HepG2 (cell line): Measurements from ENCODE around the gene CCDC86. TPM values are rescaled to one million over a fixed set of nuclear protein-coding genes. Genes with fewer than 3 reads are reported as not detected.

ENCODE experiments used
- ATAC-seq: fragments of 200-7000 bp; cut with Tn5 transposase; 3 replicates; pipeline ENCODE4 v1.9.1; 2020; ENCODE audit warnings: mild to moderate bottlenecking, moderate library complexity
- BruUV-seq: library from RNA; stranded (reverse); fragments of 400-500 nt; replicated peaks from 2 replicates; lab custom pipeline; 2021; lab: Mats Ljungman, UMichigan
- CTCF ChIA-PET: fragments of 300-600 bp; formaldehyde crosslinking; extraction: SDS; loops from one replicate; lab custom pipeline; 2021; ENCODE audit warnings: low total read pairs, inconsistent platforms, low intra/inter-chr PET ratio; lab: Yijun Ruan, JAX
- POLR2A ChIA-PET: fragments of 350-600 bp; sonication (Branson Sonifier 250); formaldehyde crosslinking; loops from one replicate; lab custom pipeline; 2020; ENCODE audit warnings: antibody characterized with exemption, inconsistent platforms; lab: Yijun Ruan, JAX
- DNase-seq: peaks from one replicate; pipeline ENCODE4 v3.0.0-alpha.2; 2015; ENCODE audit warnings: low spot score
- FAIRE-seq: peaks from 3 replicates; lab custom pipeline; 2011; peaks lifted over from hg19 to GRCh38; lab: Jason Lieb, UNC
- H2AFZ ChIP-seq: one replicate; pipeline ENCODE4 v1.6.1; 2011; ENCODE audit warnings: low read length, inconsistent platforms
- H3K27ac ChIP-seq: fragments of 300-600 bp; 3 replicates; pipeline ENCODE4 v1.8.0; 2011; ENCODE audit warnings: mixed run types, mild to moderate bottlenecking, mixed read lengths, low read length, inconsistent platforms; ENCODE audit not compliant: insufficient read depth; ENCODE audit errors: extremely low read length
- H3K27me3 ChIP-seq, 2 experiments: fragments of 200-600 bp in 1 of 2; 2 replicates in 1 of 2; 3 replicates in 1 of 2; pipeline versions ENCODE4 v1.6.0 to v1.8.0; 2011; ENCODE audit warnings: low read length in 2 of 2, mild to moderate bottlenecking in 2 of 2, moderate library complexity in 2 of 2, inconsistent platforms in 1 of 2; ENCODE audit not compliant: insufficient read depth in 2 of 2, control insufficient read depth in 1 of 2
- H3K36me3 ChIP-seq, 2 experiments: fragments of 200-600 bp in 1 of 2; replicated peaks in 1 of 2; 2 replicates in 1 of 2; 3 replicates in 1 of 2; pipeline versions ENCODE4 v1.5.1 to v1.8.0; 2011; ENCODE audit warnings: low read length in 2 of 2, inconsistent platforms in 1 of 2; ENCODE audit not compliant: insufficient read depth in 2 of 2, control insufficient read depth in 1 of 2
- H3K4me1 ChIP-seq: 2 replicates; pipeline ENCODE4 v1.5.1; 2012; ENCODE audit warnings: low read length, inconsistent platforms; ENCODE audit not compliant: insufficient read depth
- H3K4me2 ChIP-seq: 2 replicates; pipeline ENCODE4 v1.6.0; 2011; ENCODE audit warnings: low read depth, low read length, inconsistent platforms
- H3K4me3 ChIP-seq, 3 experiments: fragments of 200-600 bp in 1 of 3; sonication (generic), shearing (Covaris generic) in 1 of 3; replicated peaks in 1 of 3; 2 replicates each; pipeline ENCODE4 v1.5.1; 2011 to 2016; ENCODE audit warnings: low read length in 3 of 3, inconsistent platforms in 2 of 3, low read depth in 2 of 3, mild to moderate bottlenecking in 2 of 3, control low read depth in 1 of 3, mixed read lengths in 1 of 3; ENCODE audit not compliant: insufficient read depth in 1 of 3
- H3K79me2 ChIP-seq: one replicate; pipeline ENCODE4 v1.6.1; 2011; ENCODE audit warnings: low read length, inconsistent platforms; ENCODE audit not compliant: insufficient read depth
- H3K9ac ChIP-seq: 2 replicates; pipeline ENCODE4 v1.6.0; 2011; ENCODE audit warnings: mild to moderate bottlenecking, low read depth, low read length, inconsistent platforms; ENCODE audit not compliant: insufficient read depth
- H3K9me3 ChIP-seq: 2 replicates; pipeline ENCODE4 v1.5.1; 2012; ENCODE audit warnings: mild to moderate bottlenecking, low read length
- H4K20me1 ChIP-seq: 2 replicates; pipeline ENCODE4 v1.6.0; 2011; ENCODE audit warnings: inconsistent platforms, mild to moderate bottlenecking, low read length, moderate library complexity; ENCODE audit not compliant: insufficient read depth
- ATF6 ChIP-seq: sonication (generic); formaldehyde crosslinking; conservative IDR thresholded peaks from 2 replicates; pipeline ENCODE4 v1.4.0; 2020; ENCODE audit warnings: missing genetic modification reagents
- PLRG1 ChIP-seq: fragments of 450-650 bp; conservative IDR thresholded peaks from 2 replicates; pipeline ENCODE4 v1.6.1; 2016
- RFX5 ChIP-seq: IDR thresholded peaks from 2 replicates; pipeline ENCODE4 v1.6.1; 2011; ENCODE audit warnings: low read depth, low read length, improper control_type of control experiment
- RNF2 ChIP-seq: fragments of 450-650 bp; conservative IDR thresholded peaks from 2 replicates; pipeline ENCODE4 v1.6.1; 2016; ENCODE audit warnings: low read depth
- SALL1 ChIP-seq: sonication (generic); formaldehyde crosslinking; IDR thresholded peaks from 2 replicates; pipeline ENCODE4 v1.8.0; 2022; ENCODE audit warnings: mild to moderate bottlenecking, missing genetic modification reagents
- SIN3B ChIP-seq: fragments of 150-350 bp; IDR thresholded peaks from 2 replicates; pipeline ENCODE4 v1.6.1; 2014; ENCODE audit warnings: low read length
- TOPORS ChIP-seq: sonication (generic); formaldehyde crosslinking; IDR thresholded peaks from 2 replicates; pipeline ENCODE4 v1.8.0; 2023; ENCODE audit warnings: mild to moderate bottlenecking, missing genetic modification reagents
- ZBTB7A ChIP-seq: sonication (generic); formaldehyde crosslinking; IDR thresholded peaks from 2 replicates; pipeline ENCODE4 v1.8.0; 2022; ENCODE audit warnings: mild to moderate bottlenecking, missing genetic modification reagents
- ZFX ChIP-seq: sonication (generic); formaldehyde crosslinking; IDR thresholded peaks from 2 replicates; pipeline ENCODE4 v1.4.0; 2020; ENCODE audit warnings: mild to moderate bottlenecking, low read depth, missing genetic modification reagents, moderate library complexity
- ZNF225 ChIP-seq: sonication (generic); formaldehyde crosslinking; IDR thresholded peaks from 2 replicates; pipeline ENCODE4 v1.4.0; 2020; ENCODE audit warnings: mild to moderate bottlenecking, missing genetic modification reagents
- ZNF230 ChIP-seq: sonication (generic); formaldehyde crosslinking; IDR thresholded peaks from 2 replicates; pipeline ENCODE4 v1.4.0; 2020; ENCODE audit warnings: mild to moderate bottlenecking, missing genetic modification reagents
- ZNF263 ChIP-seq: sonication (generic); formaldehyde crosslinking; IDR thresholded peaks from 2 replicates; pipeline ENCODE4 v1.4.0; 2020; ENCODE audit warnings: missing genetic modification reagents
- WGBS: methylation state at CpG from one replicate; pipeline ENCODE4 v1.1.6; 2017; ENCODE audit warnings: low lambda C conversion rate; 5-methylcytosine and 5-hydroxymethylcytosine counted together
- in situ Hi-C: cut with HindIII; loops from 2 replicates; pipeline ENCODE4 v1.10.0; 2017; ENCODE audit warnings: low pct_unique_long_range_greater_than_20kb; ENCODE audit not compliant: extremely low pct_ligation_motif_present
- intact Hi-C: fragments of 100-400 bp; cut with micrococcal nuclease; formaldehyde crosslinking; loops from one replicate; pipeline ENCODE4 v1.10.0; 2022; ENCODE audit not compliant: unreplicated experiment
- polyA plus RNA-seq, 8 experiments: library from polyadenylated mRNA; depleted of rRNA in 3 of 8; stranded (reverse) in 7 of 8; unstranded in 1 of 8; fragments of >200 nt; fragmentation: Illumina TruSeq in 4 of 8; extraction: Trizol in 4 of 8; gene quantifications; 2 replicates each; pipeline versions ENCODE4 v1.2.1 to v1.2.3, GENCODE V29; 2011 to 2016; ENCODE audit warnings: low read depth in 4 of 8, missing spikeins in 1 of 8, mixed read lengths in 1 of 8; ENCODE audit not compliant: insufficient read depth in 1 of 8
- total RNA-seq, 5 experiments: library from RNA; depleted of rRNA; stranded (reverse); fragments of >200 nt; fragmentation: Illumina TruSeq; extraction: Trizol; gene quantifications; 2 replicates each; pipeline ENCODE4 v1.2.3, GENCODE V29; 2016; ENCODE audit warnings: low read depth in 1 of 5
- TF ChIP-seq, protein P1 (sequence below): IDR thresholded peaks from 2 replicates; pipeline ENCODE4 v1.6.1; 2012; ENCODE audit warnings: inconsistent platforms
- TF ChIP-seq, protein P2 (sequence below): sonication (generic); formaldehyde crosslinking; IDR thresholded peaks from 2 replicates; pipeline ENCODE4 v1.5.1; 2020; ENCODE audit warnings: mild to moderate bottlenecking, missing genetic modification reagents, moderate library complexity

CCDC86 gene
- total and polyA plus RNA-seq, 2 of the 13 experiments (the other 11 are each of a cell fraction or from before 2014, with no cell fraction given) = 33.8 to 37.6 TPM

- BruUV-seq = no TSS peak
- peaks cover 28% of the 10 kb centered on the region for H3K4me1 ChIP-seq
- in situ Hi-C loops = no loop called here
- peak within 1 kb of the TSS; percentile 25; the same call in 1 of the 2 replicates for H3K4me2 ChIP-seq
- peaks cover 0 to 14% of the 10 kb centered on the region in 2 experiments; a peak in 2 of 5 replicates for H3K27me3 ChIP-seq
- FAIRE-seq = no peak
- DNase-seq = no peak
- CTCF ChIA-PET = no interaction called here
- TF ChIP-seq PLRG1 = no peak
- TF ChIP-seq ZBTB7A (CRISPR knock-in tag) = no peak
- TF ChIP-seq ZNF263 = 0 out of 2 replicates have a peak, but pooled peaks have one; percentile 18
- TF ChIP-seq SALL1 (CRISPR knock-in tag) = 0 out of 2 replicates have a peak, but pooled peaks have one; percentile 12
- no peak for TF ChIP-seq RNF2
- TF ChIP-seq RFX5 = no peak
- TF ChIP-seq, protein P1, sequence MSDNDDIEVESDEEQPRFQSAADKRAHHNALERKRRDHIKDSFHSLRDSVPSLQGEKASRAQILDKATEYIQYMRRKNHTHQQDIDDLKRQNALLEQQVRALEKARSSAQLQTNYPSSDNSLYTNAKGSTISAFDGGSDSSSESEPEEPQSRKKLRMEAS = no peak
- TF ChIP-seq TOPORS (CRISPR knock-in tag) = no peak
- TF ChIP-seq SIN3B = no peak
- TF ChIP-seq ZNF225 (CRISPR knock-in tag) = 0 out of 2 replicates have a peak, but pooled peaks have one; percentile 50
- 0 out of 2 replicates have a peak, but pooled peaks have one; percentile 39 for TF ChIP-seq ZNF230
- TF ChIP-seq, protein P2, sequence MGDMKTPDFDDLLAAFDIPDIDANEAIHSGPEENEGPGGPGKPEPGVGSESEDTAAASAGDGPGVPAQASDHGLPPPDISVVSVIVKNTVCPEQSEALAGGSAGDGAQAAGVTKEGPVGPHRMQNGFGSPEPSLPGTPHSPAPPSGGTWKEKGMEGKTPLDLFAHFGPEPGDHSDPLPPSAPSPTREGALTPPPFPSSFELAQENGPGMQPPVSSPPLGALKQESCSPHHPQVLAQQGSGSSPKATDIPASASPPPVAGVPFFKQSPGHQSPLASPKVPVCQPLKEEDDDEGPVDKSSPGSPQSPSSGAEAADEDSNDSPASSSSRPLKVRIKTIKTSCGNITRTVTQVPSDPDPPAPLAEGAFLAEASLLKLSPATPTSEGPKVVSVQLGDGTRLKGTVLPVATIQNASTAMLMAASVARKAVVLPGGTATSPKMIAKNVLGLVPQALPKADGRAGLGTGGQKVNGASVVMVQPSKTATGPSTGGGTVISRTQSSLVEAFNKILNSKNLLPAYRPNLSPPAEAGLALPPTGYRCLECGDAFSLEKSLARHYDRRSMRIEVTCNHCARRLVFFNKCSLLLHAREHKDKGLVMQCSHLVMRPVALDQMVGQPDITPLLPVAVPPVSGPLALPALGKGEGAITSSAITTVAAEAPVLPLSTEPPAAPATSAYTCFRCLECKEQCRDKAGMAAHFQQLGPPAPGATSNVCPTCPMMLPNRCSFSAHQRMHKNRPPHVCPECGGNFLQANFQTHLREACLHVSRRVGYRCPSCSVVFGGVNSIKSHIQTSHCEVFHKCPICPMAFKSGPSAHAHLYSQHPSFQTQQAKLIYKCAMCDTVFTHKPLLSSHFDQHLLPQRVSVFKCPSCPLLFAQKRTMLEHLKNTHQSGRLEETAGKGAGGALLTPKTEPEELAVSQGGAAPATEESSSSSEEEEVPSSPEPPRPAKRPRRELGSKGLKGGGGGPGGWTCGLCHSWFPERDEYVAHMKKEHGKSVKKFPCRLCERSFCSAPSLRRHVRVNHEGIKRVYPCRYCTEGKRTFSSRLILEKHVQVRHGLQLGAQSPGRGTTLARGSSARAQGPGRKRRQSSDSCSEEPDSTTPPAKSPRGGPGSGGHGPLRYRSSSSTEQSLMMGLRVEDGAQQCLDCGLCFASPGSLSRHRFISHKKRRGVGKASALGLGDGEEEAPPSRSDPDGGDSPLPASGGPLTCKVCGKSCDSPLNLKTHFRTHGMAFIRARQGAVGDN (CRISPR knock-in tag) = peak; percentile 50
- TF ChIP-seq ATF6 = no peak
- peak; percentile 37; the same call in 1 of the 2 replicates for TF ChIP-seq ZFX (CRISPR knock-in tag)
- TF ChIP-seq, all 625 proteins: peak for 6
- 6% methylated on average over 5 of the region's 13 CpGs for whole genome bisulfite sequencing
- peak; percentile 57 for ATAC-seq
- H3K27ac ChIP-seq = no peak within 1 kb of the TSS
- H3K4me3 ChIP-seq = no peak within 1 kb of the TSS; a peak in 1 of 6 replicates
- no peak within 1 kb of the TSS for H3K9ac ChIP-seq
- POLR2A ChIA-PET = no interaction called here
- no peaks in the 10 kb centered on the region for H3K9me3 ChIP-seq
- intact Hi-C loops = no loop called here
- no peaks in the 10 kb centered on the region for H3K36me3 ChIP-seq
- H2AFZ ChIP-seq = no peak within 1 kb of the TSS
- H4K20me1 ChIP-seq = no peaks in the 10 kb centered on the region
- no peaks in the 10 kb centered on the region for H3K79me2 ChIP-seq
These were observed 25.3 kb downstream of the CCDC86 start, which contains the start of gene ZP1 for GRCh38 chr11:60866911-60867870. Gene ZP1, plus strand, starts transcription at chr11:60867542. Its CDS starts 20 bp downstream, at chr11:60867562.
